Activated naive CD8-positive, alpha-beta T cell treated with anti-CD3 and anti-CD28 coated beads, Interleukin-2, amount 10 ng/mL, durations not matched to agents 7 days and 5 days (primary cell): ENCODE measurements around the gene SLC35E4. TPM values are rescaled to one million over a fixed set of nuclear protein-coding genes. Genes with fewer than 3 reads are reported as not detected.
"Not testable (repeated sequence)": the region's sequence is repeated elsewhere in the genome, so short reads cannot be mapped to it uniquely, and the experiment has no call there.

ENCODE experiments used
- ATAC-seq: fragments of 150-1000 bp; cut with Tn5 transposase; one replicate; pipeline ENCODE4 v1.10.0; 2021; ENCODE audit warnings: low read depth, moderate library complexity
- POLR2A ChIA-PET: fragments of 350-600 bp; sonication (Branson Sonifier 250); formaldehyde crosslinking; loops from one replicate; lab custom pipeline; 2021; ENCODE audit warnings: antibody characterized with exemption; lab: Charles Lee
- DNase-seq: peaks from one replicate; pipeline ENCODE4 v3.0.0; 2021
- H3K27ac Mint-ChIP-seq: one replicate; pipeline ENCODE4 v1.8.0; 2022; ENCODE audit warnings: mild to moderate bottlenecking, mixed read lengths
- H3K27me3 Mint-ChIP-seq: one replicate; pipeline ENCODE4 v1.8.0; 2022; ENCODE audit warnings: mild to moderate bottlenecking, moderate library complexity, mixed read lengths
- H3K36me3 Mint-ChIP-seq: one replicate; pipeline ENCODE4 v1.8.0; 2021; ENCODE audit warnings: mild to moderate bottlenecking, mixed read lengths
- H3K4me1 Mint-ChIP-seq: one replicate; pipeline ENCODE4 v1.8.0; 2021; ENCODE audit warnings: mixed read lengths
- H3K4me3 Mint-ChIP-seq: one replicate; pipeline ENCODE4 v1.8.0; 2022; ENCODE audit warnings: mild to moderate bottlenecking, moderate library complexity, mixed read lengths
- H3K9me3 Mint-ChIP-seq: one replicate; pipeline ENCODE4 v1.8.0; 2021; ENCODE audit warnings: mixed read lengths
- total RNA-seq, 2 experiments: library from RNA; stranded (reverse); gene quantifications; one replicate each; pipeline ENCODE4 v1.2.3, GENCODE V29; 2021

SLC35E4 gene
- total RNA-seq, 2 experiments from 2014 or later, result 1.5 to 2.4 TPM

- peak within 1 kb of the TSS; percentile 99 for H3K4me3 Mint-ChIP-seq
- peaks cover 15% of the 10 kb centered on the region for H3K27me3 Mint-ChIP-seq
- H3K27ac Mint-ChIP-seq, result peak within 1 kb of the TSS; percentile 79
- peak; percentile 94 for ATAC-seq
- peak; percentile 96 for DNase-seq
- H3K36me3 Mint-ChIP-seq, result peaks cover 4% of the 10 kb centered on the region
- peaks cover 14% of the 10 kb centered on the region for H3K4me1 Mint-ChIP-seq
- H3K9me3 Mint-ChIP-seq, result no peaks in the 10 kb centered on the region
- POLR2A ChIA-PET, result interaction anchor here (0.9 to 2.1 kb wide), 2 partner anchors 17 to 33 kb away, joined by 4 to 13 read pairs; partner anchors contain the start of gene SLC35E4
Measured at GRCh38 chr22:30667494-30668385, 32.2 kb downstream of the SLC35E4 start, which contains the start of gene DUSP18. DUSP18 (minus strand) TSS chr22:30667875; CDS start chr22:30664003, 3,872 bp downstream.

- ATAC-seq (no peak), DNase-seq (no peak)
- Mint-ChIP-seq H3K4me3 (peak overlapping the region; percentile 99), H3K4me1 (peaks cover 14% of the 10 kb centered on the region), H3K27me3 (peaks cover 15% of the 10 kb centered on the region), H3K36me3 (peaks cover 3% of the 10 kb centered on the region), H3K9me3 (no peaks in the 10 kb centered on the region), H3K27ac (no peak overlapping the region)
- POLR2A ChIA-PET, result interaction anchor here (2.1 kb wide), 1 partner anchor 33 kb away, joined by 13 read pairs; the partner anchor contains the start of gene SLC35E4
Measured at GRCh38 chr22:30668386-30668710, 32.8 kb downstream of the SLC35E4 start.

DNA sequence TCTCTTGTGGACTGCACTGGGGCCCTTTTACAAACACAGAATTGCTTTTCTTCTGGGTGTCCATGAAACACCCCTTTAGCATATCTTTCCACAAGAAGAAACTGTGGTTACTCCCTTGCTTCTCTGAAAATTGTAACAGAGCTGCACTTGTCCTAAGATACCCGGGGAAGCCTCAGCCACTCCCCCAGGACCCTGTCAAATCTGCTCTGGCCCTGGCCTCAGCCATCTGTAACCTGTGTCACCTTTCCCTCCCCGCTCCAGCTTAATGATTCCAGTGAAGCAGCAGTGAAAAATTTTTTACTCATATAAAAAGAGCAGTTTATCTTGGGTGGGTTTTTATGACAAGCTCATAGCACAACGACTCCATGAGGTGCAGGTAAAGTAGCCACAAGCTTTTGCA is 35.5 kb downstream of the SLC35E4 start:
- Mint-ChIP-seq H3K4me3 (no peak overlapping the region), H3K9me3 (no peaks in the 10 kb centered on the region), H3K27me3 (peaks cover 15% of the 10 kb centered on the region), H3K36me3 (no peaks in the 10 kb centered on the region), H3K4me1 (peaks cover 14% of the 10 kb centered on the region), H3K27ac (no peak overlapping the region)
- DNase-seq, result no peak
- ATAC-seq, result no peak
- POLR2A ChIA-PET, result no interaction called here

- peaks cover 5% of the 10 kb centered on the region for H3K4me1 Mint-ChIP-seq
- H3K27me3 Mint-ChIP-seq, result peaks cover 19% of the 10 kb centered on the region
- H3K36me3 Mint-ChIP-seq, result no peaks in the 10 kb centered on the region
- ATAC-seq, result no peak
- H3K4me3 Mint-ChIP-seq, result no peak overlapping the region
- H3K27ac Mint-ChIP-seq, result no peak overlapping the region
- no peak for DNase-seq
- POLR2A ChIA-PET, result no interaction called here
- H3K9me3 Mint-ChIP-seq, result no peaks in the 10 kb centered on the region
Measured at GRCh38 chr22:30673136-30673535, 37.6 kb downstream of the SLC35E4 start.

DNA sequence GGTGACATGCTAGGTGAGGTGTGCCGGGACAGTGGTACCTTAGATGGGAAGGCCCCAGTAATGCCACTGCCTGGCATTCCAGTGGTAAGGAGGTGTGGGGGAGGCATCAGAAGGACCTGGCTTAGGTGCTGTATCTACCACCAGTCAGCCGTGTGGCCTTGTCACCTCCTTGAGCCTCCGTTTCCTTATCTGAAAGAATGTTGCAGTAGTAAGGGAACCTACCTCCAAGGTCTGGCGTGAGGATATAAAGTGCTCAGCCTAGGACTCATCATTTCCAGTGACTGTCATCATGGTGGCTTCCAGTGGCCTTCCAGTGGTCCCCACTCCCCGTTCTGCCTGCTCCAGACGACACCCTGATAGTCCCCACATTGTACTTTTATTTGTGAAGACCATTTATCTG is 38.9 kb downstream of the SLC35E4 start:
- H3K27ac Mint-ChIP-seq, result no peak overlapping the region

GRCh38 chr22:30675436-30675835 is 39.9 kb downstream of the SLC35E4 start:
- H3K36me3 Mint-ChIP-seq, result no peaks in the 10 kb centered on the region
- no peak overlapping the region for H3K4me3 Mint-ChIP-seq
- H3K9me3 Mint-ChIP-seq, result no peaks in the 10 kb centered on the region
- H3K27me3 Mint-ChIP-seq, result peaks cover 5% of the 10 kb centered on the region
- POLR2A ChIA-PET, result no interaction called here
- DNase-seq, result no peak
- H3K4me1 Mint-ChIP-seq, result no peaks in the 10 kb centered on the region
- no peak overlapping the region for H3K27ac Mint-ChIP-seq
- no peak for ATAC-seq

More for the DNA sequence above, 38.9 kb downstream of the SLC35E4 start:
- ATAC-seq, result no peak
- H3K4me3 Mint-ChIP-seq, result no peak overlapping the region
- DNase-seq, result no peak
- H3K4me1 Mint-ChIP-seq, result no peaks in the 10 kb centered on the region
- H3K36me3 Mint-ChIP-seq, result no peaks in the 10 kb centered on the region
- peaks cover 9% of the 10 kb centered on the region for H3K27me3 Mint-ChIP-seq
- POLR2A ChIA-PET, result no interaction called here
- no peaks in the 10 kb centered on the region for H3K9me3 Mint-ChIP-seq

- H3K4me3 Mint-ChIP-seq, H3K36me3 Mint-ChIP-seq, H3K27me3 Mint-ChIP-seq, H3K9me3 Mint-ChIP-seq, H3K4me1 Mint-ChIP-seq, H3K27ac Mint-ChIP-seq, DNase-seq, ATAC-seq, POLR2A ChIA-PET: not testable (repeated sequence)
Measured at GRCh38 chr22:30676565-30676964, 41.0 kb downstream of the SLC35E4 start.

- H3K4me1 Mint-ChIP-seq, POLR2A ChIA-PET, H3K27ac Mint-ChIP-seq: not testable (repeated sequence)
Measured at GRCh38 chr22:30679895-30680690, 44.5 kb downstream of the SLC35E4 start.

GRCh38 chr22:30680991-30681770 is 45.6 kb downstream of the SLC35E4 start:
- Mint-ChIP-seq H3K27me3 (peaks cover 8% of the 10 kb centered on the region), H3K9me3 (no peaks in the 10 kb centered on the region), H3K27ac (no peak overlapping the region), H3K4me1 (no peaks in the 10 kb centered on the region), H3K36me3 (no peaks in the 10 kb centered on the region), H3K4me3 (no peak overlapping the region)
- ATAC-seq (no peak), DNase-seq (no peak)
- POLR2A ChIA-PET, result no interaction called here

More at GRCh38 chr22:30679895-30680690, 44.5 kb downstream of the SLC35E4 start:
- H3K9me3 Mint-ChIP-seq, H3K27me3 Mint-ChIP-seq, ATAC-seq, H3K36me3 Mint-ChIP-seq, H3K4me3 Mint-ChIP-seq, DNase-seq: not testable (repeated sequence)

GRCh38 chr22:30681831-30682230 is 46.2 kb downstream of the SLC35E4 start:
- POLR2A ChIA-PET, result no interaction called here
- Mint-ChIP-seq H3K36me3 (no peaks in the 10 kb centered on the region), H3K27ac (no peak overlapping the region), H3K4me3 (no peak overlapping the region), H3K27me3 (peaks cover 4% of the 10 kb centered on the region), H3K9me3 (no peaks in the 10 kb centered on the region), H3K4me1 (no peaks in the 10 kb centered on the region)
- ATAC-seq (no peak), DNase-seq (no peak)

- Mint-ChIP-seq H3K36me3 (no peaks in the 10 kb centered on the region), H3K9me3 (no peaks in the 10 kb centered on the region), H3K27me3 (peaks cover 2% of the 10 kb centered on the region), H3K4me3 (no peak overlapping the region), H3K4me1 (no peaks in the 10 kb centered on the region), H3K27ac (no peak overlapping the region)
- POLR2A ChIA-PET, result no interaction called here
- ATAC-seq (no peak), DNase-seq (no peak)
Measured at GRCh38 chr22:30685178-30685577, 49.6 kb downstream of the SLC35E4 start.

GRCh38 chr22:30687358-30687757 is 51.8 kb downstream of the SLC35E4 start:
- H3K9me3 Mint-ChIP-seq, result no peaks in the 10 kb centered on the region
- no peak overlapping the region for H3K4me3 Mint-ChIP-seq
- H3K27ac Mint-ChIP-seq, result no peak overlapping the region
- peaks cover 10% of the 10 kb centered on the region for H3K27me3 Mint-ChIP-seq
- no peaks in the 10 kb centered on the region for H3K36me3 Mint-ChIP-seq
- DNase-seq (no peak), ATAC-seq (no peak)
- POLR2A ChIA-PET, result no interaction called here
- H3K4me1 Mint-ChIP-seq, result no peaks in the 10 kb centered on the region

DNA sequence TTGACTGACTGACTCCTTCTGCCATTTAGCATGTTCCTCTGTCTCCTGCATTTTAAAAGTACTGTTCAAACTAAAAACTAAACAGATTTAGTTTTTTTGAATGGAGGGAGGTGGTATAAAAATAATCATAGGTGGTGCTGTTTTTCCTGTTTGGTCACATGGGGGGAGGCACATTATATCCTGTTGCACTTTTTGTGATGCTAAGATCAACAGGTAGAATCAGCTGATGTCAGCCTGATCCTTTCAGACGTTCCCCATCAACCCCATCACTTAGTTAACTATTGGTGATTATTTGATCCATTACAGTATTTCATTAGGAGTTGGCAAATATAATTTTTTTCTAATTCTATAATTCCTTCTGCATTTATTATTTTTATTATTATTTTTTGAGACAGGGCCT is 54.0 kb downstream of the SLC35E4 start:
- Mint-ChIP-seq H3K9me3 (no peaks in the 10 kb centered on the region), H3K4me1 (peaks cover 3% of the 10 kb centered on the region), H3K4me3 (no peak overlapping the region), H3K27ac (no peak overlapping the region), H3K27me3 (peaks cover 24% of the 10 kb centered on the region), H3K36me3 (no peaks in the 10 kb centered on the region)
- ATAC-seq (no peak), DNase-seq (no peak)
- POLR2A ChIA-PET, result no interaction called here
